DND-41 (cell line): Measurements from ENCODE around the gene CD93.

Source experiments
- EZH2 ChIP-seq: IDR thresholded peaks from 3 replicates; pipeline ENCODE4 v1.6.1; 2012; ENCODE audit warnings: borderline replicate concordance, low read depth, mild to moderate bottlenecking, moderate library complexity, low read length, inconsistent platforms; ENCODE audit not compliant: severe bottlenecking
- TF ChIP-seq, protein P1 (sequence below): IDR thresholded peaks from 2 replicates; pipeline ENCODE4 v1.5.1; 2012; ENCODE audit warnings: borderline replicate concordance, low read length, moderate library complexity, mild to moderate bottlenecking; ENCODE audit not compliant: poor library complexity, severe bottlenecking; ENCODE audit errors: extremely low read depth

- TF ChIP-seq, protein P1, sequence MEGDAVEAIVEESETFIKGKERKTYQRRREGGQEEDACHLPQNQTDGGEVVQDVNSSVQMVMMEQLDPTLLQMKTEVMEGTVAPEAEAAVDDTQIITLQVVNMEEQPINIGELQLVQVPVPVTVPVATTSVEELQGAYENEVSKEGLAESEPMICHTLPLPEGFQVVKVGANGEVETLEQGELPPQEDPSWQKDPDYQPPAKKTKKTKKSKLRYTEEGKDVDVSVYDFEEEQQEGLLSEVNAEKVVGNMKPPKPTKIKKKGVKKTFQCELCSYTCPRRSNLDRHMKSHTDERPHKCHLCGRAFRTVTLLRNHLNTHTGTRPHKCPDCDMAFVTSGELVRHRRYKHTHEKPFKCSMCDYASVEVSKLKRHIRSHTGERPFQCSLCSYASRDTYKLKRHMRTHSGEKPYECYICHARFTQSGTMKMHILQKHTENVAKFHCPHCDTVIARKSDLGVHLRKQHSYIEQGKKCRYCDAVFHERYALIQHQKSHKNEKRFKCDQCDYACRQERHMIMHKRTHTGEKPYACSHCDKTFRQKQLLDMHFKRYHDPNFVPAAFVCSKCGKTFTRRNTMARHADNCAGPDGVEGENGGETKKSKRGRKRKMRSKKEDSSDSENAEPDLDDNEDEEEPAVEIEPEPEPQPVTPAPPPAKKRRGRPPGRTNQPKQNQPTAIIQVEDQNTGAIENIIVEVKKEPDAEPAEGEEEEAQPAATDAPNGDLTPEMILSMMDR = no peak
- TF ChIP-seq EZH2 = no peak
These were observed 29.7 kb upstream of the CD93 start for GRCh38 chr20:23115822-23116221.
